Measurements from ENCODE around the gene PLB1.

The PLB1 gene

DNA sequence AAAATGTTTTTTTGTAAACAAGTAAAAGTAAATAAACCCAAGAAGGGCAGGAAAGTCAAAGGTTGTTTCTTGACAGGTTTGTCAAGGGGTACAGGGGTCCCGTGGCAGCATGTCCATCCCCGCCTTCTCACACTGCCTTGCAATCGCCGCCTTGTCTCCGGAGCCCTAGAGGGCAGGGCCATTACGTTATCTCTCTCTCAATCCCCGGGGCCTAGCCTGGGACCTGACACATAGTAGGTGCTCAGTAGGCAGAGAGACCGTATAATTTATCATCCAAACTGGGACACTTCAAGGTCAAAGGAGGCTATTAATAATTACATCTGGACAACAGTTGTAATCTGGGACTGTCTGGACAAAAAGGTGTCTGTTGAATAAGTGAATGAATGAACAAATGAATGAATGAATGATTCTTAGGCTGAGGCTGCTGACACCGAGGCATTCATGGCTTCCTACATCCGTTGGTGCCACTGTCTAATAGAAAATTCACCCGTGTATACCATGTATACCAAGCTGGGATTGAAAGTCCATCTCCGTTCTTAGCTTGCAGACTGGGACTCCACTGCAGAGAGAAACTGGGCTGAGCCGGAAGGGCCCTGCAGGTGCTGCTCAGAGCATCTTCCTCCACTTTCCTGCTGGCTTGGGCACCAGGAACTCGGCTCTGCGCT is 44.8 kb upstream of the PLB1 start:
- Histone ChIP-seq H2BK5ac (ENCODE audit: low read depth, low read length, poor library complexity, severe bottlenecking) (no peak overlapping the region), H3K23ac (ENCODE audit: low read length in 2 of 2) (no peak overlapping the region), H3K4me3 (ENCODE audit: insufficient read depth in 1 of 2, low read depth in 1 of 2, low read length in 2 of 2) (no peak overlapping the region), H4K8ac (ENCODE audit: low read length) (no peak overlapping the region), H4K91ac (ENCODE audit: low read length) (no peak overlapping the region), H3K9ac (ENCODE audit: low read length) (no peak overlapping the region), H3K36me3 (ENCODE audit: control insufficient read depth in 1 of 2, insufficient read depth in 2 of 2, low read depth in 1 of 2, low read length in 2 of 2) (no peaks in the 10 kb centered on the region), H3K27me3 (ENCODE audit: control insufficient read depth in 1 of 2, insufficient read depth in 1 of 2, low read length in 2 of 2) (no peaks in the 10 kb centered on the region), H3K18ac (ENCODE audit: low read depth in 1 of 2, low read length in 2 of 2) (no peak overlapping the region), H3K9me3 (ENCODE audit: control insufficient read depth, low read length) (no peaks in the 10 kb centered on the region), H3K4me2 (ENCODE audit: low read length, poor library complexity, severe bottlenecking) (no peak overlapping the region), H2BK120ac (ENCODE audit: low read depth, low read length) (no peak overlapping the region), H3K4me1 (ENCODE audit: control insufficient read depth, insufficient read depth, low read depth, low read length) (peaks cover 26% of the 10 kb centered on the region), H2BK15ac (ENCODE audit: low read depth, poor library complexity, severe bottlenecking) (no peak overlapping the region), H3K14ac (ENCODE audit: low read length in 2 of 2) (no peak overlapping the region), H2AK5ac (ENCODE audit: low read length, severe bottlenecking) (no peak overlapping the region), H3K4ac (ENCODE audit: low read depth in 1 of 2, low read length in 2 of 2) (no peak overlapping the region), H3K79me1 (replicated peaks; ENCODE audit: low read length, poor library complexity, severe bottlenecking) (no peaks in the 10 kb centered on the region), H2AFZ (ENCODE audit: low read depth, low read length) (no peak overlapping the region), H2BK12ac (ENCODE audit: low read length in 2 of 2) (no peak overlapping the region), H3K27ac (ENCODE audit: low read length, poor library complexity, severe bottlenecking) (no peak overlapping the region)
- WGBS = 92% methylated on average over 15 of the region's 15 CpGs
- no peak for DNase-seq

DNA sequence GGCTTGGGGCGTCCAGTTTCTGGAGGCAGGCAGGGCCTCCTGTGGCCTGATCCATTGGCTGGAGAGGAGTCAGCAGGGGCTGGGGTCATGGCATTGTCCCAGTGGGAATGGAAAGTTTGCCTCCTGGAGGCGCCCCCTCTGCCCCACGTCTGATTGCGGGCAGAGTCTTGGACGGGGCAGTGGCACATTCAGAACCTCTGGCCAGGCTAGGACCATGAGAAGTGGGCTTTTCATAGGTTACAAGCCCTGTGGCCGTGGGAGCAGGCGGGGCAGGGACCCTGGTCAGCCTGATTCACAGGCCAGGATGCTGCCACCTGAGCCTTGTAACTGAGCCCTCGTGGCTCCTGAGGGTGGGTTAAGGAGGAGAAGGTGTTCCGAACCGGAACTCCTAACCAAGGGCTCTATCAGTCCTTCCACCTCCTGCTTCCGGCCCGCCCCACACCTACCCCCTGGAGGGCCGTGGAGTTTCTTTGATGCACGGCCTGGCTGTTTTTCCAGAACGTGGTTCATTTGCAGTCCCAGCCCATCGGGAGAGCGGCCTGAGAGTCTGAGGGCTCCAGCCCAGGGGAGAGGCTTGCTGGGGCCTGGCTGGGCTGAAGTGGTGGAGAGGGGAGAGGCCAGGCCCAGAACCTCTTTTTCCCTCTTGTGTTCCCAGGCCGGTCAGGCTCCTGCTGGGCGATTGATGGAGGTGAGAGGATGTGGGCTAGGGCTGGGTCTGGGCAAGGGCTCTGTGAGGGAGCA is 43.9 kb upstream of the PLB1 start:
- Histone ChIP-seq H3K18ac (ENCODE audit: low read depth in 1 of 2, low read length in 2 of 2) (peak overlapping the region in 1 of 2 experiments; percentile 24), H2BK5ac (ENCODE audit: low read depth, low read length, poor library complexity, severe bottlenecking) (no peak overlapping the region), H2BK120ac (ENCODE audit: low read depth, low read length) (no peak overlapping the region), H3K4ac (ENCODE audit: low read depth in 1 of 2, low read length in 2 of 2) (no peak overlapping the region), H3K79me1 (replicated peaks; ENCODE audit: low read length, poor library complexity, severe bottlenecking) (no peaks in the 10 kb centered on the region), H2AFZ (ENCODE audit: low read depth, low read length) (no peak overlapping the region), H4K8ac (ENCODE audit: low read length) (no peak overlapping the region), H2BK12ac (ENCODE audit: low read length in 2 of 2) (peak overlapping the region in 1 of 2 experiments; percentile 15), H3K14ac (ENCODE audit: low read length in 2 of 2) (no peak overlapping the region), H4K91ac (ENCODE audit: low read length) (no peak overlapping the region), H3K4me3 (ENCODE audit: insufficient read depth in 1 of 2, low read depth in 1 of 2, low read length in 2 of 2) (no peak overlapping the region), H3K9me3 (ENCODE audit: control insufficient read depth, low read length) (no peaks in the 10 kb centered on the region), H2AK5ac (ENCODE audit: low read length, severe bottlenecking) (no peak overlapping the region), H3K23ac (ENCODE audit: low read length in 2 of 2) (no peak overlapping the region), H2BK15ac (ENCODE audit: low read depth, poor library complexity, severe bottlenecking) (no peak overlapping the region), H3K4me1 (ENCODE audit: control insufficient read depth, insufficient read depth, low read depth, low read length) (peaks cover 23% of the 10 kb centered on the region), H3K36me3 (ENCODE audit: control insufficient read depth in 1 of 2, insufficient read depth in 2 of 2, low read depth in 1 of 2, low read length in 2 of 2) (no peaks in the 10 kb centered on the region), H3K27me3 (ENCODE audit: control insufficient read depth in 1 of 2, insufficient read depth in 1 of 2, low read length in 2 of 2) (no peaks in the 10 kb centered on the region), H3K9ac (ENCODE audit: low read length) (no peak overlapping the region), H3K27ac (ENCODE audit: low read length, poor library complexity, severe bottlenecking) (no peak overlapping the region), H3K4me2 (ENCODE audit: low read length, poor library complexity, severe bottlenecking) (no peak overlapping the region)
- WGBS = 83% methylated on average over 14 of the region's 19 CpGs
- DNase-seq = no peak

DNA sequence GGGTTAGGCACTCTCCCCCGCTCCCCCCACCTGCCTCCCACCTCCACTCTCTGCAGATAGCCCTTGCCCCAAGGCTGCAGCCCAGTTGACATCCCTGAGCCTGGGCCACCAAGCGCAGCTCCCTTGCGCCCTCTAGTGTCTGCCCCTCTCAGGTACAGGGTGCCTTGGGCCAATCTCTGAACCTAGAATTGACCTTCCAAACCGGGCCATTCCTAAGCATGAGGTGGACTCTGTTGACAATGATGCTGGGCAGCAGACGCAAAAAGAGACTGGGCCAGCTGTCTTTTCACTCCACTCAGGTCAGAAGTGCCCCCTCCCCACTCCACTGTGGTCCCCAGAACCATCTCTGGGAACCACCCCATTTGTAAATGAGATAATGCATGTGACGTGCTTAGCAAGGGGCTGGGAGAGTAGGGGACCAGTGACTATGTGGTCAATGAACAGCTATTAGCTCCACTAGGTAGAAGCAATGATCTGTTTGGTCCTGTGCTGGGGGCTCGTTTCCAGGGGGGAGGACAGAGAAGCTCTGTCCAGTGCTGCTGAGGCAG is 43.3 kb upstream of the PLB1 start:
- no peak overlapping the region for H3K4me3 ChIP-seq (ENCODE audit: insufficient read depth in 1 of 2, low read depth in 1 of 2, low read length in 2 of 2)
- no peak overlapping the region for H3K23ac ChIP-seq (ENCODE audit: low read length in 2 of 2)
- H3K9ac ChIP-seq (ENCODE audit: low read length) = no peak overlapping the region
- no peaks in the 10 kb centered on the region for H3K9me3 ChIP-seq (ENCODE audit: control insufficient read depth, low read length)
- no peak overlapping the region for H3K18ac ChIP-seq (ENCODE audit: low read depth in 1 of 2, low read length in 2 of 2)
- H2BK12ac ChIP-seq (ENCODE audit: low read length in 2 of 2) = no peak overlapping the region
- H3K27me3 ChIP-seq (ENCODE audit: control insufficient read depth in 1 of 2, insufficient read depth in 1 of 2, low read length in 2 of 2) = no peaks in the 10 kb centered on the region
- no peak overlapping the region for H4K91ac ChIP-seq (ENCODE audit: low read length)
- peaks cover 23% of the 10 kb centered on the region for H3K4me1 ChIP-seq (ENCODE audit: control insufficient read depth, insufficient read depth, low read depth, low read length)
- H3K4ac ChIP-seq (ENCODE audit: low read depth in 1 of 2, low read length in 2 of 2) = no peak overlapping the region
- no peak overlapping the region for H2AK5ac ChIP-seq (ENCODE audit: low read length, severe bottlenecking)
- H2BK15ac ChIP-seq (ENCODE audit: low read depth, poor library complexity, severe bottlenecking) = no peak overlapping the region
- H3K27ac ChIP-seq (ENCODE audit: low read length, poor library complexity, severe bottlenecking) = no peak overlapping the region
- H2AFZ ChIP-seq (ENCODE audit: low read depth, low read length) = no peak overlapping the region
- no peak overlapping the region for H2BK120ac ChIP-seq (ENCODE audit: low read depth, low read length)
- H4K8ac ChIP-seq (ENCODE audit: low read length) = peak overlapping the region; percentile 38
- no peak overlapping the region for H2BK5ac ChIP-seq (ENCODE audit: low read depth, low read length, poor library complexity, severe bottlenecking)
- no peak overlapping the region for H3K14ac ChIP-seq (ENCODE audit: low read length in 2 of 2)
- DNase-seq = peak; percentile 46
- H3K79me1 ChIP-seq (replicated peaks; ENCODE audit: low read length, poor library complexity, severe bottlenecking) = no peaks in the 10 kb centered on the region
- 44% methylated on average over 6 of the region's 7 CpGs for WGBS
- H3K4me2 ChIP-seq (ENCODE audit: low read length, poor library complexity, severe bottlenecking) = no peak overlapping the region
- no peaks in the 10 kb centered on the region for H3K36me3 ChIP-seq (ENCODE audit: control insufficient read depth in 1 of 2, insufficient read depth in 2 of 2, low read depth in 1 of 2, low read length in 2 of 2)

- Histone ChIP-seq H3K9ac (ENCODE audit: low read length) (no peak overlapping the region), H3K4ac (ENCODE audit: low read depth in 1 of 2, low read length in 2 of 2) (no peak overlapping the region), H3K23ac (ENCODE audit: low read length in 2 of 2) (no peak overlapping the region), H2AK5ac (ENCODE audit: low read length, severe bottlenecking) (no peak overlapping the region), H3K36me3 (ENCODE audit: control insufficient read depth in 1 of 2, insufficient read depth in 2 of 2, low read depth in 1 of 2, low read length in 2 of 2) (no peaks in the 10 kb centered on the region), H3K4me1 (ENCODE audit: control insufficient read depth, insufficient read depth, low read depth, low read length) (peaks cover 22% of the 10 kb centered on the region), H3K9me3 (ENCODE audit: control insufficient read depth, low read length) (no peaks in the 10 kb centered on the region), H2BK5ac (ENCODE audit: low read depth, low read length, poor library complexity, severe bottlenecking) (no peak overlapping the region), H3K27ac (ENCODE audit: low read length, poor library complexity, severe bottlenecking) (no peak overlapping the region), H3K14ac (ENCODE audit: low read length in 2 of 2) (no peak overlapping the region), H2BK12ac (ENCODE audit: low read length in 2 of 2) (peak overlapping the region in 1 of 2 experiments; percentile 33), H3K79me1 (replicated peaks; ENCODE audit: low read length, poor library complexity, severe bottlenecking) (no peaks in the 10 kb centered on the region), H3K4me2 (ENCODE audit: low read length, poor library complexity, severe bottlenecking) (no peak overlapping the region), H2AFZ (ENCODE audit: low read depth, low read length) (no peak overlapping the region), H3K4me3 (ENCODE audit: insufficient read depth in 1 of 2, low read depth in 1 of 2, low read length in 2 of 2) (no peak overlapping the region), H2BK120ac (ENCODE audit: low read depth, low read length) (no peak overlapping the region), H4K8ac (ENCODE audit: low read length) (no peak overlapping the region), H3K18ac (ENCODE audit: low read depth in 1 of 2, low read length in 2 of 2) (no peak overlapping the region), H3K27me3 (ENCODE audit: control insufficient read depth in 1 of 2, insufficient read depth in 1 of 2, low read length in 2 of 2) (no peaks in the 10 kb centered on the region), H2BK15ac (ENCODE audit: low read depth, poor library complexity, severe bottlenecking) (no peak overlapping the region), H4K91ac (ENCODE audit: low read length) (no peak overlapping the region)
- WGBS = 94% methylated on average over 8 of the region's 8 CpGs
- no peak for DNase-seq
These were observed 42.5 kb upstream of the PLB1 start for GRCh38 chr2:28453396-28453795.
